LNCAP (cell line): Measurements from ENCODE around the gene CORO7.

ENCODE experiments used
- TF ChIP-seq, protein P1 (sequence below): fragments of 450-650 bp; IDR thresholded peaks from 2 replicates; pipeline ENCODE4 v1.5.1; 2017; ENCODE audit warnings: mild to moderate bottlenecking

The CORO7 gene

GRCh38 chr16:4404247-4404966 is 12.0 kb downstream of the CORO7 start:
- TF ChIP-seq, protein P1, sequence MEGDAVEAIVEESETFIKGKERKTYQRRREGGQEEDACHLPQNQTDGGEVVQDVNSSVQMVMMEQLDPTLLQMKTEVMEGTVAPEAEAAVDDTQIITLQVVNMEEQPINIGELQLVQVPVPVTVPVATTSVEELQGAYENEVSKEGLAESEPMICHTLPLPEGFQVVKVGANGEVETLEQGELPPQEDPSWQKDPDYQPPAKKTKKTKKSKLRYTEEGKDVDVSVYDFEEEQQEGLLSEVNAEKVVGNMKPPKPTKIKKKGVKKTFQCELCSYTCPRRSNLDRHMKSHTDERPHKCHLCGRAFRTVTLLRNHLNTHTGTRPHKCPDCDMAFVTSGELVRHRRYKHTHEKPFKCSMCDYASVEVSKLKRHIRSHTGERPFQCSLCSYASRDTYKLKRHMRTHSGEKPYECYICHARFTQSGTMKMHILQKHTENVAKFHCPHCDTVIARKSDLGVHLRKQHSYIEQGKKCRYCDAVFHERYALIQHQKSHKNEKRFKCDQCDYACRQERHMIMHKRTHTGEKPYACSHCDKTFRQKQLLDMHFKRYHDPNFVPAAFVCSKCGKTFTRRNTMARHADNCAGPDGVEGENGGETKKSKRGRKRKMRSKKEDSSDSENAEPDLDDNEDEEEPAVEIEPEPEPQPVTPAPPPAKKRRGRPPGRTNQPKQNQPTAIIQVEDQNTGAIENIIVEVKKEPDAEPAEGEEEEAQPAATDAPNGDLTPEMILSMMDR = peak; percentile 58

- TF ChIP-seq, protein P1 = no peak
These were observed 13.1 kb downstream of the CORO7 start for GRCh38 chr16:4403133-4403949.

GRCh38 chr16:4402439-4403132 is 13.8 kb downstream of the CORO7 start:
- TF ChIP-seq, protein P1 = peak; percentile 98

DNA sequence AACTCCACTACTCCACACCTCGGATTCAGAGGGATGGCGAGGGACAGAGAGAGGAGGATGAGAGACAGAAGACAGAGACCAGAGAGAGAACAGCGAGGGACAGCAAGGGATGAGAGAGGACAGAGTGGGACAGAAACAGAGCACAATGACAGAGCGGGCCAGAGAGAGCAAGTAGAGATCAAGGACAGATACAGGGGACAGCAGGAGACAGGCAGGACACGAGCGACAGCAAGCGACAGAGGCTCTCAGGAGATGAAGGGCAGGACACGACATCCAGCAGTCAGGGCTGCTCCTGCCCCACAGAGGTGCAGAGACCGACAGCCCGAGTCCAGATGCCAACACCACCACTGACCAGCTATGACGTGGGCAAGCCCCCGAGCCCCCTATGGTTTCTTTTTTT is 14.9 kb downstream of the CORO7 start:
- TF ChIP-seq, protein P1 = no peak

GRCh38 chr16:4401094-4401501 is 15.3 kb downstream of the CORO7 start:
- TF ChIP-seq, protein P1 = no peak

- TF ChIP-seq, protein P1 = no peak
These were observed 17.2 kb downstream of the CORO7 start for GRCh38 chr16:4399001-4399730.
